COLO829 (cell line): Measurements from ENCODE around the gene FRY.
A peak's percentile ranks its signal among the peaks of the same experiment; 100 is the strongest.

Source experiments
- DNase-seq: peaks from one replicate; pipeline ENCODE4 v3.0.0; 2012; ENCODE audit warnings: low spot score

Gene FRY

DNA sequence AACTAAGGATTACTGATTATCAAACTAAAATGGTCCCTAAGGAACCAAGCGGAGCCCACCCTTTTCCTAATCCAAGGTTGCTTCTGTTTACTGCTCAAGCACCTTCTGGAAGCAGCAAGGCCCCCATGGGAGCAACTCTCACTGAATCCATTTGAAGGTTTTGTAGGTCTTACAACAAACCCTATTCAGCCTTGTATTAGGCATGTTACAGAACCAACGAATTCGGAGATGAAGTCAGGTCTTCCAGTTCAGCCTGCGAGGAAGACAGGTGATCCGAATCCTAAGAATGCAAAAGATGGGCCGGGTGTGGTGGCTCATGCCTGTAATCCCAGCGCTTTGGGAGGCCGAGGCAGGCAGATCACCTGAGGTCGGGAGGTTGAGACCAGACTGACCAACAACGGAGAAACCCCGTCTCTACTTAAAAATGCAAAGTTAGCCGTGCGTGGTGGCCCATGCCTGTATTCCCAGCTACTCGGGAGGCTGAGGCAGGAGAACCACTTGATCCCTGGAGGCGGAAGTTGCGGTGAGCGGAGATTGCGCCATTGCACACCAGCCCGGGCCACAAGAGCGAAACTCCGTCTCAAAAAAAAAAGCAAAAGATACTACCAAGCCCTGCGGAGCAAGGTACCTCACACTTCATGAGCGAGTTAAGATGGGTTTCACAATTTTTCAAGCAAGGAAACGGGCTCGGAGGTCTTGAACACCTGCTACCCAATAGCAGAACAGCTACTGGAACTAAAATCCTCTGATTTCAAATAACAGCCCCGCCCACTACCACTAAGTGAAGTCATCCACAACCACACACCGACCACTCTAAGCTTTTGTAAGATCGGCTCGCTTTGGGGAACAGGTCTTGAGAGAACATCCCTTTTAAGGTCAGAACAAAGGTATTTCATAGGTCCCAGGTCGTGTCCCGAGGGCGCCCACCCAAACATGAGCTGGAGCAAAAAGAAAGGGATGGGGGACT lies 283.0 kb downstream of the FRY start:
- DNase-seq: no peak

GRCh38 chr13:32315238-32316027 lies 283.9 kb downstream of the FRY start, which contains the start of the genes BRCA2 and ZAR1L:
BRCA2 (plus strand) TSS chr13:32315508; CDS start chr13:32316461, 953 bp downstream.
ZAR1L (minus strand) TSS chr13:32315363; CDS start chr13:32311925, 3,438 bp downstream.
- DNase-seq: peak; percentile 64

- no peak for DNase-seq
Measured at GRCh38 chr13:32316028-32316339, 284.4 kb downstream of the FRY start.

DNA sequence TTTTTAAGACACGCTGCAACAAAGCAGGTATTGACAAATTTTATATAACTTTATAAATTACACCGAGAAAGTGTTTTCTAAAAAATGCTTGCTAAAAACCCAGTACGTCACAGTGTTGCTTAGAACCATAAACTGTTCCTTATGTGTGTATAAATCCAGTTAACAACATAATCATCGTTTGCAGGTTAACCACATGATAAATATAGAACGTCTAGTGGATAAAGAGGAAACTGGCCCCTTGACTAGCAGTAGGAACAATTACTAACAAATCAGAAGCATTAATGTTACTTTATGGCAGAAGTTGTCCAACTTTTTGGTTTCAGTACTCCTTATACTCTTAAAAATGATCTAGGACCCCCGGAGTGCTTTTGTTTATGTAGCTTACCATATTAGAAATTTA lies 284.9 kb downstream of the FRY start:
- no peak for DNase-seq

- DNase-seq: no peak
Measured at GRCh38 chr13:32317716-32318465, 286.3 kb downstream of the FRY start.

GRCh38 chr13:32320528-32320927 lies 289.0 kb downstream of the FRY start:
- no peak for DNase-seq

GRCh38 chr13:32323912-32324311 lies 292.3 kb downstream of the FRY start:
- peak; percentile 8 for DNase-seq

DNA sequence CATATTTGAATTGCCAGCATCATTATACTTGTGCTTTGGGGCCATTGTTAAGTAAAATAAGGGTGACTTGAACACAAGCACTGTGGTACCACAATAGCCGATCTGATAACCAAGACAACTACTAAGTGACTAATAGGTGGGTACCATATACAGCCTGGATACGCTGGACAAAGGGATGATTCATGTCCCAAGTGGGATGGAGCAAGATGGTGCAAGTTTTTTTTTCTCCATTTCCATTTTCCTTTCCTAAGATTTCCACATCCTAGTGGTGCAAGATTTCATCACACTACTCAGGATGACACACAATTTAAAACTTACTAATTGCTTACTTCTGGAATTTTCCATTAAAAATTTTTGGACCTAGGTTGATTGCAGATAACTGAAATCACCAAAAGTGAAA lies 298.9 kb downstream of the FRY start:
- DNase-seq: no peak

- no peak for DNase-seq
Measured at GRCh38 chr13:32334671-32335070, 303.1 kb downstream of the FRY start.

DNA sequence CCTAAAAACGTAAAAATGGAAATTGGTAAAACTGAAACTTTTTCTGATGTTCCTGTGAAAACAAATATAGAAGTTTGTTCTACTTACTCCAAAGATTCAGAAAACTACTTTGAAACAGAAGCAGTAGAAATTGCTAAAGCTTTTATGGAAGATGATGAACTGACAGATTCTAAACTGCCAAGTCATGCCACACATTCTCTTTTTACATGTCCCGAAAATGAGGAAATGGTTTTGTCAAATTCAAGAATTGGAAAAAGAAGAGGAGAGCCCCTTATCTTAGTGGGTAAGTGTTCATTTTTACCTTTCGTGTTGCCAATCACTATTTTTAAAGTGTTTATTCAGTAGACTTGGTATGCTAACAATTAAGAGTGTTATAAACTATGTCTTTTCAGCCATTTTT lies 309.3 kb downstream of the FRY start:
- DNase-seq: no peak

GRCh38 chr13:32347651-32348050 lies 316.1 kb downstream of the FRY start:
- DNase-seq: no peak
